IPS DF 4.7 (cell line): ENCODE data around the gene C12orf60.

Experiments
- DNase-seq: peaks from one replicate; pipeline ENCODE4 v3.0.0-alpha.2; 2013; ENCODE audit warnings: low spot score; ENCODE audit errors: extremely low read depth

C12orf60 gene

GRCh38 chr12:14776236-14776961 is 27.1 kb upstream of the C12orf60 start:
- DNase-seq: no peak

GRCh38 chr12:14777271-14777670 is 26.2 kb upstream of the C12orf60 start:
- DNase-seq: no peak

- DNase-seq: no peak
Measured at GRCh38 chr12:14779834-14780233, 23.6 kb upstream of the C12orf60 start.

GRCh38 chr12:14780859-14781258 is 22.6 kb upstream of the C12orf60 start:
- DNase-seq: no peak

GRCh38 chr12:14781563-14781962 is 21.9 kb upstream of the C12orf60 start:
- no peak for DNase-seq

- no peak for DNase-seq
Measured at GRCh38 chr12:14782756-14783155, 20.7 kb upstream of the C12orf60 start.

GRCh38 chr12:14784471-14784870 is 19.0 kb upstream of the C12orf60 start:
- no peak for DNase-seq

- no peak for DNase-seq
Measured at GRCh38 chr12:14785568-14785967, 17.9 kb upstream of the C12orf60 start.

- DNase-seq: no peak
Measured at GRCh38 chr12:14795028-14795448, 8.4 kb upstream of the C12orf60 start.

- DNase-seq: no peak
Measured at GRCh38 chr12:14802247-14802646, 1.2 kb upstream of the C12orf60 start.

- DNase-seq: no peak
Measured at GRCh38 chr12:14802721-14803010, 804 bp upstream of the C12orf60 start.

GRCh38 chr12:14803830-14804160 is 325 bp downstream of the C12orf60 start:
- no peak for DNase-seq

GRCh38 chr12:14810167-14810952 is 6.9 kb downstream of the C12orf60 start:
- DNase-seq: no peak

GRCh38 chr12:14810953-14811483 is 7.5 kb downstream of the C12orf60 start:
- no peak for DNase-seq

- no peak for DNase-seq
Measured at GRCh38 chr12:14811486-14811885, 8.0 kb downstream of the C12orf60 start.

GRCh38 chr12:14814014-14814413 is 10.5 kb downstream of the C12orf60 start, which contains the start of gene SMCO3:
TSS of gene SMCO3 (minus strand) at chr12:14814182. CDS start at chr12:14806680, 7,502 bp downstream.
- DNase-seq: no peak

- DNase-seq: no peak
Measured at GRCh38 chr12:14824012-14824634, 20.7 kb downstream of the C12orf60 start.

- DNase-seq: no peak
Measured at GRCh38 chr12:14825256-14825655, 21.8 kb downstream of the C12orf60 start.

- DNase-seq: no peak
Measured at GRCh38 chr12:14826491-14826890, 23.0 kb downstream of the C12orf60 start.

GRCh38 chr12:14827043-14827442 is 23.6 kb downstream of the C12orf60 start:
- DNase-seq: no peak

GRCh38 chr12:14828892-14829291 is 25.4 kb downstream of the C12orf60 start:
- no peak for DNase-seq

GRCh38 chr12:14833336-14833735 is 29.9 kb downstream of the C12orf60 start:
- no peak for DNase-seq
